Activated CD8-positive, alpha-beta memory T cell treated with anti-CD3 and anti-CD28 coated beads, Interleukin-2, amount 50 U/mL, for 48 hours (primary cell): ENCODE data around the gene CCDC24.

Source experiments
- DNase-seq: peaks from one replicate; pipeline ENCODE4 v3.0.0-alpha.2; 2020

CCDC24 gene

GRCh38 chr1:44045064-44045463 lies 53.7 kb downstream of the CCDC24 start:
- DNase-seq: no peak
